Cardiac muscle cell (in vitro differentiated cells and primary cell): ENCODE measurements around the gene OCIAD1. TPM values are rescaled to one million over a fixed set of nuclear protein-coding genes. Genes with fewer than 3 reads are reported as not detected.

Source experiments
- DNase-seq, 2 donors: peaks; one replicate each; pipeline versions ENCODE4 v3.0.0 to v3.0.0-alpha.2; 2010 to 2017; ENCODE audit warnings: low read depth in 1 of 2, low spot score in 1 of 2
- H3K27ac ChIP-seq: fragments of 200-600 bp; sonication (generic); 2 replicates; pipeline ENCODE4 v1.5.1; 2016
- H3K27me3 ChIP-seq: fragments of 200-600 bp; sonication (generic); 2 replicates; pipeline ENCODE4 v1.6.0; 2016; ENCODE audit warnings: control low read depth
- H3K36me3 ChIP-seq: fragments of 200-600 bp; sonication (generic); 2 replicates; pipeline ENCODE4 v1.5.1; 2016; ENCODE audit warnings: control low read depth
- H3K4me1 ChIP-seq: fragments of 200-600 bp; sonication (generic); 2 replicates; pipeline ENCODE4 v1.8.1; 2017; ENCODE audit warnings: low read depth, mild to moderate bottlenecking, mixed run types
- H3K4me3 ChIP-seq: fragments of 200-600 bp; sonication (generic); 2 replicates; pipeline ENCODE4 v1.5.1; 2016; ENCODE audit warnings: mild to moderate bottlenecking
- H3K9me3 ChIP-seq: fragments of 200-600 bp; sonication (generic); 2 replicates; pipeline ENCODE4 v1.5.1; 2017; ENCODE audit warnings: low read depth, mild to moderate bottlenecking, control low read depth
- polyA plus RNA-seq: library from polyadenylated mRNA; unstranded; fragments of >200 nt; fragmentation: Nextera tagmentation; extraction: Ambion mirVana; gene quantifications from 2 replicates; pipeline ENCODE4 v1.2.1, GENCODE V29; 2016
- total RNA-seq: library from RNA; depleted of rRNA; stranded (reverse); fragments of >200 nt; gene quantifications from 2 replicates; pipeline ENCODE4 v1.2.3, GENCODE V29; 2016
- TF ChIP-seq, protein P1 (sequence below): IDR thresholded peaks from 2 replicates; pipeline ENCODE4 v1.5.1; 2012; ENCODE audit warnings: low read depth, mild to moderate bottlenecking, low read length

Gene OCIAD1
- total and polyA plus RNA-seq, 2 experiments from 2014 or later, result 118 to 193 TPM

DNA sequence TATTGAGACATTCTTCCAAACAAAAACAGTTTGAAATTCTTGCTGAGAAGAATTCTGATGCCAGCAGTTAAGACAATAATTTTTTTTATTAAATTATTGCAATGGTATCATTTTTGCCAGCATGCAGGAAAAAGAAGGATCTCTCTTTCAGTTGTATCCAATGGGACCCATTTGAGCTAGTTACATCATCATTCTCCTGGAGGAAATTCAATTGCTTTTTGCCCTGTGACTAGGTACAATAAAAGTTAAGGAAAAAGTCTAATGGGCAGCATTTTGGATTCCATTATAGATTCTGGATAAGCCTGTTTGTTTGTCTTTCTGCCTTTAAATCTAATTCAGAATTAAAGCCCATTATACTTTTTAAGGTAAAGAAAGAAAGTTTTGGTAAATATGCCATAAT, 40.3 kb upstream of the OCIAD1 start:
- Histone ChIP-seq H3K36me3 (no peaks in the 10 kb centered on the region), H3K27ac (no peak overlapping the region), H3K9me3 (no peaks in the 10 kb centered on the region), H3K27me3 (no peaks in the 10 kb centered on the region), H3K4me3 (no peak overlapping the region), H3K4me1 (peaks cover 12% of the 10 kb centered on the region)
- DNase-seq, result no peak
- TF ChIP-seq, protein P1, sequence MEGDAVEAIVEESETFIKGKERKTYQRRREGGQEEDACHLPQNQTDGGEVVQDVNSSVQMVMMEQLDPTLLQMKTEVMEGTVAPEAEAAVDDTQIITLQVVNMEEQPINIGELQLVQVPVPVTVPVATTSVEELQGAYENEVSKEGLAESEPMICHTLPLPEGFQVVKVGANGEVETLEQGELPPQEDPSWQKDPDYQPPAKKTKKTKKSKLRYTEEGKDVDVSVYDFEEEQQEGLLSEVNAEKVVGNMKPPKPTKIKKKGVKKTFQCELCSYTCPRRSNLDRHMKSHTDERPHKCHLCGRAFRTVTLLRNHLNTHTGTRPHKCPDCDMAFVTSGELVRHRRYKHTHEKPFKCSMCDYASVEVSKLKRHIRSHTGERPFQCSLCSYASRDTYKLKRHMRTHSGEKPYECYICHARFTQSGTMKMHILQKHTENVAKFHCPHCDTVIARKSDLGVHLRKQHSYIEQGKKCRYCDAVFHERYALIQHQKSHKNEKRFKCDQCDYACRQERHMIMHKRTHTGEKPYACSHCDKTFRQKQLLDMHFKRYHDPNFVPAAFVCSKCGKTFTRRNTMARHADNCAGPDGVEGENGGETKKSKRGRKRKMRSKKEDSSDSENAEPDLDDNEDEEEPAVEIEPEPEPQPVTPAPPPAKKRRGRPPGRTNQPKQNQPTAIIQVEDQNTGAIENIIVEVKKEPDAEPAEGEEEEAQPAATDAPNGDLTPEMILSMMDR, result no peak

DNA sequence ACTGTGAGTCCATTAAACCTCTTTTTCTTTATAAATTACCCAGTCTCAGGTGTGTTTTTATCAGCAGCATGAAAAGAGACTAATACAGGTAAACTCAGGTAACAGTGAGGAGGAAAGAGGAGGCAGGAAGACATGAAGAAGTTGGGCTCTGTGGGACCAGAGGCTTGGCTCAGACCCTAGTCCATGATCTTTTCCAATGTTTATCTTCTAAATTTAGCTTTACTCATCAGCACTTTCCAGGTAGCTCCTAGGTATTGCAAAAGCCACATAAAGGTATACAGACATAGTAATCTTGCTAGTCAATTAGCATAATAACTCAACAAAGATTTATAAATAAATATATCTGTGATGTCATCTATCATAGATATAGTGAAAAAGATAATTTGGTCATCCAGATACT, 39.6 kb upstream of the OCIAD1 start:
- H3K27me3 ChIP-seq, result no peaks in the 10 kb centered on the region
- H3K27ac ChIP-seq, result no peak overlapping the region
- peaks cover 12% of the 10 kb centered on the region for H3K4me1 ChIP-seq
- H3K9me3 ChIP-seq, result no peaks in the 10 kb centered on the region
- TF ChIP-seq, protein P1, result no peak
- H3K4me3 ChIP-seq, result no peak overlapping the region
- H3K36me3 ChIP-seq, result no peaks in the 10 kb centered on the region
- DNase-seq, result no peak

GRCh38 chr4:48792348-48793006, 38.4 kb upstream of the OCIAD1 start:
- TF ChIP-seq, protein P1, result no peak
- Histone ChIP-seq H3K36me3 (no peaks in the 10 kb centered on the region), H3K4me1 (peaks cover 12% of the 10 kb centered on the region), H3K9me3 (no peaks in the 10 kb centered on the region), H3K27me3 (no peaks in the 10 kb centered on the region), H3K27ac (peak overlapping the region; percentile 44), H3K4me3 (no peak overlapping the region)
- peak; percentile 2 to 62 for DNase-seq

DNA sequence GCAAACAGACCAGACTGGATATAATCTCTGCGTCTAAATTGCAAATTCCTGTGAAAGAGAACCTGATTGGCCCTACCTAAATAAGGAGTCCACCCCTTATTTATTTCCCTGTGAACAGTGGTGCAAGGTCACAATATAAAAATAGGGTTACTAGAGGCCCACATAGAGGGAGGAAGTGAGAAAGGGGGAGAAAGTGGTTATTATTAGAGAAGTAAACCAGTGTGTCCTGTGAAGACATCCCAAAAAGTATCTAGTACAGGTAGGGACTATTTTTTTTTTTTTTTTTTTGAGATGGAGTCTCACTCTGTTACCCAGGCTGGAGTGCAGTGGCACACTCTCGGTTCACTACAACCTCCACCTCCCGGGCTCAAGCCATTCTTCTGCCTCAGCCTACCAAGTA, 35.8 kb upstream of the OCIAD1 start:
- Histone ChIP-seq H3K9me3 (no peaks in the 10 kb centered on the region), H3K4me1 (peaks cover 12% of the 10 kb centered on the region), H3K27ac (no peak overlapping the region), H3K36me3 (no peaks in the 10 kb centered on the region), H3K4me3 (no peak overlapping the region), H3K27me3 (no peaks in the 10 kb centered on the region)
- TF ChIP-seq, protein P1, result no peak
- no peak for DNase-seq

GRCh38 chr4:48796191-48796926, 34.5 kb upstream of the OCIAD1 start:
- H3K4me1 ChIP-seq, result peaks cover 12% of the 10 kb centered on the region
- no peak overlapping the region for H3K4me3 ChIP-seq
- no peaks in the 10 kb centered on the region for H3K36me3 ChIP-seq
- H3K27me3 ChIP-seq, result no peaks in the 10 kb centered on the region
- TF ChIP-seq, protein P1, result no peak
- DNase-seq, result no peak
- H3K9me3 ChIP-seq, result no peaks in the 10 kb centered on the region
- no peak overlapping the region for H3K27ac ChIP-seq
